MM.1S (cell line): ENCODE measurements around the gene SHANK1.

Source experiments
- DNase-seq: peaks from one replicate; pipeline ENCODE4 v3.0.0-alpha.2; 2015
- H2AFZ ChIP-seq: fragments of 300-600 bp; sonication (generic); 2 replicates; pipeline ENCODE4 v1.6.0; 2016; ENCODE audit warnings: antibody characterized with exemption, low read length
- H3F3A ChIP-seq: fragments of 300-600 bp; sonication (generic); 2 replicates; pipeline ENCODE4 v1.6.1; 2016; ENCODE audit warnings: mild to moderate bottlenecking, antibody characterized with exemption, low read length, moderate library complexity, mixed read lengths; ENCODE audit not compliant: insufficient read depth
- H3K27ac ChIP-seq: fragments of 300-600 bp; sonication (generic); 2 replicates; pipeline ENCODE4 v1.5.1; 2016; ENCODE audit warnings: mild to moderate bottlenecking, low read length
- H3K27me3 ChIP-seq: fragments of 300-600 bp; sonication (generic); replicated peaks from 2 replicates; pipeline ENCODE4 v1.6.0; 2016; ENCODE audit warnings: low read length; ENCODE audit not compliant: insufficient read depth
- H3K36me3 ChIP-seq: fragments of 300-600 bp; sonication (generic); replicated peaks from 2 replicates; pipeline ENCODE4 v1.6.1; 2016; ENCODE audit warnings: mild to moderate bottlenecking, low read length, mixed read lengths; ENCODE audit not compliant: insufficient read depth
- H3K4me1 ChIP-seq: fragments of 300-600 bp; sonication (generic); 2 replicates; pipeline ENCODE4 v1.6.1; 2016; ENCODE audit warnings: low read length, mixed read lengths
- H3K4me2 ChIP-seq: fragments of 300-600 bp; sonication (generic); 2 replicates; pipeline ENCODE4 v1.6.0; 2016; ENCODE audit warnings: low read depth, low read length
- H3K4me3 ChIP-seq: fragments of 300-600 bp; sonication (generic); 2 replicates; pipeline ENCODE4 v1.5.1; 2016; ENCODE audit warnings: low read length, mixed read lengths
- H3K79me2 ChIP-seq: fragments of 300-600 bp; sonication (generic); 2 replicates; pipeline ENCODE4 v1.6.1; 2016; ENCODE audit warnings: mixed run types, low read length, mixed read lengths
- H3K9ac ChIP-seq: fragments of 300-600 bp; sonication (generic); 2 replicates; pipeline ENCODE4 v1.6.1; 2016; ENCODE audit warnings: low read length, mixed read lengths
- H3K9me2 ChIP-seq: fragments of 300-600 bp; sonication (generic); replicated peaks from 2 replicates; pipeline ENCODE4 v1.6.1; 2016; ENCODE audit warnings: mild to moderate bottlenecking, low read length, mixed read lengths; ENCODE audit not compliant: insufficient read depth
- H3K9me3 ChIP-seq: fragments of 300-600 bp; sonication (generic); replicated peaks from 2 replicates; pipeline ENCODE4 v1.6.1; 2016; ENCODE audit warnings: mild to moderate bottlenecking, low read length, mixed read lengths; ENCODE audit not compliant: insufficient read depth
- H4K20me1 ChIP-seq: fragments of 300-600 bp; sonication (generic); 2 replicates; pipeline ENCODE4 v1.6.1; 2016; ENCODE audit warnings: mild to moderate bottlenecking, low read length, moderate library complexity, mixed read lengths; ENCODE audit not compliant: insufficient read depth
- EZH2 ChIP-seq: fragments of 300-600 bp; sonication (generic); optimal IDR thresholded peaks from 2 replicates; pipeline ENCODE3; 2017; ENCODE audit warnings: low read depth, mild to moderate bottlenecking, antibody characterized with exemption, low read length, mixed read lengths
- EZH2phosphoT487 ChIP-seq: fragments of 300-600 bp; sonication (generic); IDR thresholded peaks from 2 replicates; pipeline ENCODE4 v1.6.1; 2018; ENCODE audit warnings: antibody characterized with exemption, low read length
- TF ChIP-seq, protein P1 (sequence below): fragments of 300-600 bp; sonication (generic); IDR thresholded peaks from 2 replicates; pipeline ENCODE4 v1.5.1; 2016; ENCODE audit warnings: antibody characterized with exemption, low read length, mixed read lengths

Gene SHANK1

DNA sequence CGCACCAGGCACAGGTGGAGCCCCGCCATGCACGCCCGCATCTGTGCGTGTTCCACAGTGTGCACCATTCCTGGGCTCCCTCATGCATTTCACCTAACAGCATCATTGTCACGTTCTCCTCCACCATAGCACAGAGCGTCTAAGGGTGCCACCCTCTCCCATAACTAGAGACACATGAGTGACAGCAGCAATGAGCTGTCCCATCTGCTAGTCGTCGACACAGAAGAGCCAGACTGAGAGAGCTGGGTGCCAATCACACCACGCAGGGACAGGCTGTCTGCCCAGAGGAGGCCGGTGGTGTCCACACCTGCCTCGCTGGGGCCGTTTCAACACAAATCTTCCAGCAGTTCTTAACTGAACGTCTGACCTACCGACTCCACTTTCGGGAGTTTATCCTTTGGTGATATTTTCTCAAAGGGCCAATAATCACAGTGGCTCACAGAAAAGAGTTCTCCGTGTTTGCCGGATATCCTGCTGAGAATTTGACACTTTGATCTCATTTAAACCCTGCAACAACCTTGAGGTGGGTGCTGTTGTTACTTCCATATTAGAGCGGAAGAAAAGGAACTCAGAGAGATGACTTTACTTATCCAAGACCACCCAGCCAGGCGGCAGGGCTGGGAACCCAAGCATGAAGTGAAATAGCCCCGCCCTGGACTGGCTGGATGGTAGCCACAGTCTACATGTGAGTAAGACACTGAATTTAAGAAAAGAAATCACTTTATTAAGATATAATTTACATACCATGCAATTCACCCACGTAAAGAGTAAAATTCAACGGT is 19.7 kb upstream of the SHANK1 start:
- Histone ChIP-seq H3K9me2 (no peaks in the 10 kb centered on the region), H3K36me3 (no peaks in the 10 kb centered on the region), H4K20me1 (no peaks in the 10 kb centered on the region), H3K79me2 (no peaks in the 10 kb centered on the region), H3K9ac (no peak overlapping the region), H3K27ac (no peak overlapping the region), H3K4me3 (no peak overlapping the region), H3K4me1 (no peaks in the 10 kb centered on the region), H3K27me3 (peaks cover 92% of the 10 kb centered on the region), H2AFZ (no peak overlapping the region), H3K4me2 (no peak overlapping the region), H3F3A (no peaks in the 10 kb centered on the region), H3K9me3 (no peaks in the 10 kb centered on the region)
- TF ChIP-seq, protein P1, sequence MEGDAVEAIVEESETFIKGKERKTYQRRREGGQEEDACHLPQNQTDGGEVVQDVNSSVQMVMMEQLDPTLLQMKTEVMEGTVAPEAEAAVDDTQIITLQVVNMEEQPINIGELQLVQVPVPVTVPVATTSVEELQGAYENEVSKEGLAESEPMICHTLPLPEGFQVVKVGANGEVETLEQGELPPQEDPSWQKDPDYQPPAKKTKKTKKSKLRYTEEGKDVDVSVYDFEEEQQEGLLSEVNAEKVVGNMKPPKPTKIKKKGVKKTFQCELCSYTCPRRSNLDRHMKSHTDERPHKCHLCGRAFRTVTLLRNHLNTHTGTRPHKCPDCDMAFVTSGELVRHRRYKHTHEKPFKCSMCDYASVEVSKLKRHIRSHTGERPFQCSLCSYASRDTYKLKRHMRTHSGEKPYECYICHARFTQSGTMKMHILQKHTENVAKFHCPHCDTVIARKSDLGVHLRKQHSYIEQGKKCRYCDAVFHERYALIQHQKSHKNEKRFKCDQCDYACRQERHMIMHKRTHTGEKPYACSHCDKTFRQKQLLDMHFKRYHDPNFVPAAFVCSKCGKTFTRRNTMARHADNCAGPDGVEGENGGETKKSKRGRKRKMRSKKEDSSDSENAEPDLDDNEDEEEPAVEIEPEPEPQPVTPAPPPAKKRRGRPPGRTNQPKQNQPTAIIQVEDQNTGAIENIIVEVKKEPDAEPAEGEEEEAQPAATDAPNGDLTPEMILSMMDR, result no peak
- no peak for DNase-seq

DNA sequence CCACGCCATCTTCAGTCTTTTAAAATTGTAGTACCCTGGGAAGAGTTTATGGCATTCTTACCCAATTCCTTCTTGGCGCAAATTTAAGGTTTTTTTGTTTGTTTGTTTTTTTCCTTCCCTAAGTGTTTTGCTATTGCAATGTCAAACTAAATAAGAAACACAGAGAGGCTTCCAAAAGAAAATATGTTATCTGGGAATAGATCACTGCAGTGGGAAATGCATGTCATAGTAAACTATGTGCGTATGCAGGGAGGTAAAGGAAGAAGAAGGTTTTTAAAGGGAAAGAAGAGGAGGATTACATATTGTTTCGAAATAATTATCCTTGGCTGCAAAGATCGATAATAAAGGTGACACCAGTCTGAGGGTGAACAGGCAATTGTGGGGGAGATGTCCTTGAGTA is 16.7 kb upstream of the SHANK1 start:
- Histone ChIP-seq H3K9ac (no peak overlapping the region), H3K4me1 (no peaks in the 10 kb centered on the region), H3K9me3 (no peaks in the 10 kb centered on the region), H3K36me3 (no peaks in the 10 kb centered on the region), H2AFZ (no peak overlapping the region), H3K27me3 (peaks cover 95% of the 10 kb centered on the region), H3K27ac (no peak overlapping the region), H3K79me2 (no peaks in the 10 kb centered on the region), H3K4me3 (no peak overlapping the region), H3F3A (no peaks in the 10 kb centered on the region), H4K20me1 (no peaks in the 10 kb centered on the region), H3K4me2 (no peak overlapping the region), H3K9me2 (no peaks in the 10 kb centered on the region)
- TF ChIP-seq EZH2 (no peak), EZH2phosphoT487 (no peak)
- TF ChIP-seq, protein P1, result no peak
- no peak for DNase-seq

DNA sequence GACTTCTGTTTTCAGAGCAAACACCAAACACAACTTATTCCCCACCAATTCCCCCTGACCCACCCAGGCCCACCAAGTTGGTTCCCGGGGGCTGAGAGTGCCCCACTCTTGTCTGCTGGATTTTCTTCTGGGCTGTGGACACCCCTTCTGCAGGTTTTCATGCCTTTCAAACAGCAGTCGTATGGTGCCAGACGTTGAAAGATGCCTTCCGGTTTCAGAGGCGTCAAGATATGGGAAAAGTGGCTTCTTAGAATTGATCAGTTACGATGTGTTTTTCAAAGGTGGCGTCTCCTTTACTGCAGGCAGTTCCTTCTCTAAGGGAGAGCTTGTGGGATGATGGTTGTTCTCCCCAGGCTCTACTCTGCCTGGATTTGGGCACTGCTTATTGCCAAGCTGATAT is 16.3 kb upstream of the SHANK1 start:
- no peaks in the 10 kb centered on the region for H3K4me1 ChIP-seq
- no peaks in the 10 kb centered on the region for H3K36me3 ChIP-seq
- H3F3A ChIP-seq, result no peaks in the 10 kb centered on the region
- H3K27me3 ChIP-seq, result peaks cover 95% of the 10 kb centered on the region
- no peaks in the 10 kb centered on the region for H3K9me3 ChIP-seq
- H4K20me1 ChIP-seq, result no peaks in the 10 kb centered on the region
- DNase-seq, result no peak
- no peak overlapping the region for H2AFZ ChIP-seq
- no peak overlapping the region for H3K9ac ChIP-seq
- H3K79me2 ChIP-seq, result no peaks in the 10 kb centered on the region
- TF ChIP-seq, protein P1, result no peak
- no peak for TF ChIP-seq EZH2
- no peak for TF ChIP-seq EZH2phosphoT487
- H3K27ac ChIP-seq, result no peak overlapping the region
- no peak overlapping the region for H3K4me2 ChIP-seq
- no peak overlapping the region for H3K4me3 ChIP-seq
- no peaks in the 10 kb centered on the region for H3K9me2 ChIP-seq
